GM23338 (cell line): ENCODE measurements around the gene NCK2. TPM values are rescaled to one million over a fixed set of nuclear protein-coding genes. Genes with fewer than 3 reads are reported as not detected.

ENCODE experiments used
- ATAC-seq: fragments of 200-7000 bp; cut with Tn5 transposase; 3 replicates; pipeline ENCODE4 v1.9.1; 2020
- DNase-seq: peaks from one replicate; pipeline ENCODE4 v3.0.0-alpha.2; 2015; ENCODE audit warnings: low spot score
- H2AFZ ChIP-seq: fragments of 200-600 bp; sonication (generic); 2 replicates; pipeline ENCODE4 v1.8.0; 2016; ENCODE audit warnings: antibody characterized with exemption, mild to moderate bottlenecking, moderate library complexity
- H3F3A ChIP-seq: fragments of 200-600 bp; sonication (generic); replicated peaks from 2 replicates; pipeline ENCODE4 v1.8.0; 2017; ENCODE audit warnings: antibody characterized with exemption, mixed run types, low read depth
- H3K27ac ChIP-seq: fragments of 200-600 bp; sonication (generic); 2 replicates; pipeline ENCODE4 v1.6.1; 2016; ENCODE audit warnings: low read depth
- H3K27me3 ChIP-seq: fragments of 200-600 bp; sonication (generic); 2 replicates; pipeline ENCODE4 v1.8.0; 2016; ENCODE audit warnings: mild to moderate bottlenecking, mixed run types, moderate library complexity; ENCODE audit not compliant: insufficient read depth
- H3K36me3 ChIP-seq: fragments of 200-600 bp; sonication (generic); 2 replicates; pipeline ENCODE4 v1.8.0; 2016; ENCODE audit warnings: mild to moderate bottlenecking; ENCODE audit not compliant: insufficient read depth
- H3K4me1 ChIP-seq: fragments of 200-600 bp; sonication (generic); 2 replicates; pipeline ENCODE4 v1.8.0; 2016; ENCODE audit warnings: mild to moderate bottlenecking, moderate library complexity; ENCODE audit not compliant: insufficient read depth
- H3K4me2 ChIP-seq: fragments of 200-600 bp; sonication (generic); 2 replicates; pipeline ENCODE4 v1.7.1; 2017; ENCODE audit warnings: mixed run types
- H3K4me3 ChIP-seq: fragments of 200-600 bp; sonication (generic); 2 replicates; pipeline ENCODE4 v1.6.1; 2016; ENCODE audit warnings: mixed run types
- H3K79me2 ChIP-seq: fragments of 200-600 bp; sonication (generic); replicated peaks from 2 replicates; pipeline ENCODE4 v1.8.0; 2017; ENCODE audit warnings: mild to moderate bottlenecking; ENCODE audit not compliant: insufficient read depth
- H3K9me2 ChIP-seq: fragments of 200-600 bp; sonication (generic); 2 replicates; pipeline ENCODE4 v1.8.0; 2017; ENCODE audit not compliant: insufficient read depth
- H4K20me1 ChIP-seq: fragments of 200-600 bp; sonication (generic); replicated peaks from 2 replicates; pipeline ENCODE4 v1.8.0; 2017; ENCODE audit warnings: mild to moderate bottlenecking; ENCODE audit not compliant: insufficient read depth
- H3K27ac Mint-ChIP-seq: 2 replicates; pipeline ENCODE4 v1.8.0; 2020; ENCODE audit warnings: inconsistent platforms, mild to moderate bottlenecking, moderate library complexity, mixed read lengths
- H3K27me3 Mint-ChIP-seq: 3 replicates; pipeline ENCODE4 v1.8.0; 2022; ENCODE audit warnings: low read depth, mild to moderate bottlenecking, moderate library complexity, mixed read lengths, inconsistent platforms; ENCODE audit not compliant: insufficient read depth, poor library complexity
- H3K36me3 Mint-ChIP-seq: 3 replicates; pipeline ENCODE4 v1.8.0; 2021; ENCODE audit warnings: low read depth, mild to moderate bottlenecking, inconsistent platforms, moderate library complexity, mixed read lengths
- H3K4me1 Mint-ChIP-seq: 3 replicates; pipeline ENCODE4 v1.8.0; 2020; ENCODE audit warnings: mild to moderate bottlenecking, inconsistent platforms, mixed read lengths
- H3K4me3 Mint-ChIP-seq: 3 replicates; pipeline ENCODE4 v1.8.0; 2021; ENCODE audit warnings: moderate library complexity, mild to moderate bottlenecking, inconsistent platforms, mixed read lengths
- H3K9me3 Mint-ChIP-seq: 3 replicates; pipeline ENCODE4 v1.8.0; 2020; ENCODE audit warnings: moderate library complexity, mild to moderate bottlenecking, inconsistent platforms, mixed read lengths
- EZH2 ChIP-seq: fragments of 200-600 bp; sonication (generic); IDR thresholded peaks from one replicate; pipeline ENCODE4 v1.8.0; 2017; ENCODE audit warnings: antibody characterized with exemption, mild to moderate bottlenecking, low read depth; ENCODE audit not compliant: unreplicated experiment
- NANOG ChIP-seq: IDR thresholded peaks from 2 replicates; pipeline ENCODE4 v1.6.1; 2016; ENCODE audit warnings: antibody characterized with exemption, borderline replicate concordance
- ZNF114 ChIP-seq: fragments of 250-450 bp; sonication (Bioruptor Pico); IDR thresholded peaks from 2 replicates; pipeline ENCODE4 v1.5.0; 2020; ENCODE audit warnings: mild to moderate bottlenecking, moderate library complexity
- ZNF331 ChIP-seq: fragments of 250-450 bp; sonication (Bioruptor Pico); IDR thresholded peaks from 2 replicates; pipeline ENCODE4 v1.5.0; 2020; ENCODE audit warnings: low read depth, mild to moderate bottlenecking, moderate library complexity
- ZNF462 ChIP-seq: fragments of 250-450 bp; sonication (Bioruptor Pico); IDR thresholded peaks from 2 replicates; pipeline ENCODE4 v1.5.0; 2020; ENCODE audit warnings: mild to moderate bottlenecking, moderate library complexity
- polyA plus RNA-seq: library from polyadenylated mRNA; unstranded; fragments of >200 nt; fragmentation: Nextera tagmentation; extraction: Ambion mirVana; gene quantifications from 2 replicates; pipeline ENCODE4 v1.2.1, GENCODE V29; 2016
- total RNA-seq: library from RNA; depleted of rRNA; stranded (reverse); fragments of >200 nt; shearing (Covaris generic); gene quantifications from 2 replicates; pipeline ENCODE4 v1.2.3, GENCODE V29; 2014
- TF ChIP-seq, protein P1 (sequence below): IDR thresholded peaks from one replicate; pipeline ENCODE4 v1.6.1; 2018; ENCODE audit warnings: antibody characterized with exemption; ENCODE audit not compliant: unreplicated experiment

Gene NCK2
- total and polyA plus RNA-seq, 2 experiments from 2014 or later, result 26.9 to 59.9 TPM

- TF ChIP-seq ZNF462, result no peak
- no peak for TF ChIP-seq EZH2
Measured at GRCh38 chr2:105791229-105791628, 46.5 kb downstream of the NCK2 start (continued).

DNA sequence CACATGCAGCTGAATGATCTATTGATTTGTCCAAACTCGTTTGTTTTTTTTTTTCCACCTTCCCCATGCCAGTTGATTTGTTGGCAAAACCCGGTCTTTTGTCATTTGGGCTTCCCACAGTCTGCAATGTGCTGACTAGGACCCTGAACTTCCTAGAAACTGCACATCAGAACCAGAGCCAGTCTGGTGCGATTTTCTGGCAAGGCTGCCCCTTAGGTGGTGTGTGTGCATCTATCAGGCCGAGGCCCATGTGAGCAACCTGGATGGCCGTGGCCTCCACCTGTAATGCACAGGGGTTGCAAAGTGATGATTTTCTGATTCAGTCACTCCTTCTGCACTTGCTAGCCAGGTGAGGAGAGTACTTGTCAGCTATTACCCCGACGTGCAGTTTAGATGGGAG, 47.8 kb downstream of the NCK2 start:
- peaks cover 70% of the 10 kb centered on the region for H3K4me1 Mint-ChIP-seq
- TF ChIP-seq, protein P1, sequence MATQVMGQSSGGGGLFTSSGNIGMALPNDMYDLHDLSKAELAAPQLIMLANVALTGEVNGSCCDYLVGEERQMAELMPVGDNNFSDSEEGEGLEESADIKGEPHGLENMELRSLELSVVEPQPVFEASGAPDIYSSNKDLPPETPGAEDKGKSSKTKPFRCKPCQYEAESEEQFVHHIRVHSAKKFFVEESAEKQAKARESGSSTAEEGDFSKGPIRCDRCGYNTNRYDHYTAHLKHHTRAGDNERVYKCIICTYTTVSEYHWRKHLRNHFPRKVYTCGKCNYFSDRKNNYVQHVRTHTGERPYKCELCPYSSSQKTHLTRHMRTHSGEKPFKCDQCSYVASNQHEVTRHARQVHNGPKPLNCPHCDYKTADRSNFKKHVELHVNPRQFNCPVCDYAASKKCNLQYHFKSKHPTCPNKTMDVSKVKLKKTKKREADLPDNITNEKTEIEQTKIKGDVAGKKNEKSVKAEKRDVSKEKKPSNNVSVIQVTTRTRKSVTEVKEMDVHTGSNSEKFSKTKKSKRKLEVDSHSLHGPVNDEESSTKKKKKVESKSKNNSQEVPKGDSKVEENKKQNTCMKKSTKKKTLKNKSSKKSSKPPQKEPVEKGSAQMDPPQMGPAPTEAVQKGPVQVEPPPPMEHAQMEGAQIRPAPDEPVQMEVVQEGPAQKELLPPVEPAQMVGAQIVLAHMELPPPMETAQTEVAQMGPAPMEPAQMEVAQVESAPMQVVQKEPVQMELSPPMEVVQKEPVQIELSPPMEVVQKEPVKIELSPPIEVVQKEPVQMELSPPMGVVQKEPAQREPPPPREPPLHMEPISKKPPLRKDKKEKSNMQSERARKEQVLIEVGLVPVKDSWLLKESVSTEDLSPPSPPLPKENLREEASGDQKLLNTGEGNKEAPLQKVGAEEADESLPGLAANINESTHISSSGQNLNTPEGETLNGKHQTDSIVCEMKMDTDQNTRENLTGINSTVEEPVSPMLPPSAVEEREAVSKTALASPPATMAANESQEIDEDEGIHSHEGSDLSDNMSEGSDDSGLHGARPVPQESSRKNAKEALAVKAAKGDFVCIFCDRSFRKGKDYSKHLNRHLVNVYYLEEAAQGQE, result no peak
- TF ChIP-seq ZNF331, result no peak
- TF ChIP-seq EZH2, result no peak
- TF ChIP-seq ZNF114 (CRISPR knock-in tag), result no peak
- no peak for TF ChIP-seq NANOG
- no peak for TF ChIP-seq ZNF462

More for the DNA sequence above, 47.8 kb downstream of the NCK2 start:
- H4K20me1 ChIP-seq, result peaks cover 35% of the 10 kb centered on the region
- no peak overlapping the region for H3K27ac ChIP-seq
- no peaks in the 10 kb centered on the region for H3K27me3 ChIP-seq
- ATAC-seq (no peak), DNase-seq (no peak)
- Mint-ChIP-seq H3K27ac (no peak overlapping the region), H3K36me3 (peaks cover 5% of the 10 kb centered on the region; the same call in 1 of the 3 replicates), H3K9me3 (no peaks in the 10 kb centered on the region), H3K27me3 (peaks cover 4% of the 10 kb centered on the region), H3K4me3 (no peak overlapping the region)
- H3K9me2 ChIP-seq, result peaks cover 8% of the 10 kb centered on the region
- H3K4me1 ChIP-seq, result peaks cover 59% of the 10 kb centered on the region
- no peak overlapping the region for H3K4me2 ChIP-seq
- H3K36me3 ChIP-seq, result no peaks in the 10 kb centered on the region
- H3K4me3 ChIP-seq, result no peak overlapping the region
- H3K79me2 ChIP-seq, result peaks cover 99% of the 10 kb centered on the region
- H3F3A ChIP-seq, result no peaks in the 10 kb centered on the region
- H2AFZ ChIP-seq, result no peak overlapping the region
